ENCODE data around the gene FASTKD3. TPM values are rescaled to one million over a fixed set of nuclear protein-coding genes. Genes with fewer than 3 reads are reported as not detected.

FASTKD3 gene
- total RNA-seq, 2 experiments from 2014 or later = 12.9 to 15.1 TPM

GRCh38 chr5:7852988-7853387 is 15.8 kb downstream of the FASTKD3 start:
- H3K4me1 ChIP-seq (ENCODE audit: insufficient read depth, low read length, poor library complexity, severe bottlenecking) = no peaks in the 10 kb centered on the region
- ChIA-PET POLR2A (no interaction called here), CTCF (ENCODE audit: unreplicated experiment) (no interaction called here)
- no peak for DNase-seq (ENCODE audit: low spot score)
- no peaks in the 10 kb centered on the region for H4K20me1 ChIP-seq (ENCODE audit: insufficient read depth, low read length)
- no peak for TF ChIP-seq CTCF (conservative IDR thresholded peaks at IDR 0.05; ENCODE audit: low read length)
- TF ChIP-seq EZH2phosphoT487 (IDR thresholded peaks at IDR 0.05; ENCODE audit: borderline replicate concordance, low read depth, low read length) = no peak
- no peak overlapping the region for H2AFZ ChIP-seq (ENCODE audit: low read length)
- H3K4me3 ChIP-seq (ENCODE audit: low read depth, low read length, poor library complexity, severe bottlenecking) = no peak overlapping the region
- H3K36me3 ChIP-seq (ENCODE audit: insufficient read depth, low read length) = peaks cover 11% of the 10 kb centered on the region; the same call in 1 of the 2 replicates
- no peak overlapping the region for H3K27ac ChIP-seq (ENCODE audit: low read depth, low read length, poor library complexity, severe bottlenecking)
- H3K4me2 ChIP-seq (ENCODE audit: low read length) = no peak overlapping the region
- no peaks in the 10 kb centered on the region for H3K9me3 ChIP-seq (ENCODE audit: low read length)
- intact Hi-C loops (cut with micrococcal nuclease; ENCODE audit: unreplicated experiment) = no loop called here
- H3K79me2 ChIP-seq (ENCODE audit: insufficient read depth, low read depth, low read length) = no peaks in the 10 kb centered on the region
- no peaks in the 10 kb centered on the region for H3K9me2 ChIP-seq (ENCODE audit: insufficient read depth, low read length)
- no TSS peak for BruUV-seq (replicated peaks)

- Histone ChIP-seq H3K27ac (ENCODE audit: low read depth, low read length, poor library complexity, severe bottlenecking) (no peak overlapping the region), H3K9me3 (ENCODE audit: low read length) (no peaks in the 10 kb centered on the region), H3K36me3 (ENCODE audit: insufficient read depth, low read length) (peaks cover 6% of the 10 kb centered on the region; the same call in 1 of the 2 replicates), H3K4me2 (ENCODE audit: low read length) (no peak overlapping the region), H3K79me2 (ENCODE audit: insufficient read depth, low read depth, low read length) (no peaks in the 10 kb centered on the region), H3K4me1 (ENCODE audit: insufficient read depth, low read length, poor library complexity, severe bottlenecking) (no peaks in the 10 kb centered on the region), H3K9me2 (ENCODE audit: insufficient read depth, low read length) (no peaks in the 10 kb centered on the region), H4K20me1 (ENCODE audit: insufficient read depth, low read length) (no peaks in the 10 kb centered on the region), H3K4me3 (ENCODE audit: low read depth, low read length, poor library complexity, severe bottlenecking) (no peak overlapping the region), H2AFZ (ENCODE audit: low read length) (no peak overlapping the region)
- DNase-seq (ENCODE audit: low spot score) = no peak
- no TSS peak for BruUV-seq (replicated peaks)
- TF ChIP-seq EZH2phosphoT487 (IDR thresholded peaks at IDR 0.05; ENCODE audit: borderline replicate concordance, low read depth, low read length) (no peak), CTCF (conservative IDR thresholded peaks at IDR 0.05; ENCODE audit: low read length) (no peak)
- intact Hi-C loops (cut with micrococcal nuclease; ENCODE audit: unreplicated experiment) = no loop called here
- ChIA-PET CTCF (ENCODE audit: unreplicated experiment) (no interaction called here), POLR2A (no interaction called here)
Observed at GRCh38 chr5:7852542-7852941, 16.3 kb downstream of the FASTKD3 start.

DNA sequence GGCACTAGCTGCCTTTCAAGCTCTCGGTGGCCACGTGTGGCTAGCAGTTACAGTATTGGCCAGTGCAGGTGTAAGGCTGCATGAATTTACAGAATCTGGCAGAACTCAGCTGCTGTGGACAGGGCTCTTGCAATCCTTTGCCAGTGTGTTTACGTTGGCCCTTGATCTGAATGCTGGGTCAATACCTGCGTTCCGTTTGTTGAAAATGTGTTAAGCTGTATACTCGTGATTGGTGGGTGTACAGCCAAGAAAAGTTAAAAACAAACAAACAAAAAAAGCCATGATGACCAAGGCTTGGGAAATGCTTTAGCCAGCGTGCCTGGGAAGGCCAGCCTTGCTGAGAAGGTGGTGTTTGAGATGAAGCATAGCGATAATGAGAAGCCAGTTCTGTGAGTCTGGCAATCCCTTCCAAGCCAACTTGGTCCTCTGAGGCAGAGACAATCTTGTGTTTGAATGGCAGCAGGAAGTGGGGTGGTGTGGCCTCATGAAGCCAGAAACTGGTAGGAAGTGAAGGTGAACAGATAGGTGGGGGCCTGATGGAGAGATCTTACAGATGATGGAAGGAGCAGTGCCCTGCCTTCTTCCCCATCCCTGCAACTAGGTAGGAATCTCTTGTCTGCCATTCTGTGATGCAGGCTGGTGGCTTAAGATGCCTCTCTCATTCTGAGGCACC is 17.1 kb downstream of the FASTKD3 start:
- H3K9me3 ChIP-seq (ENCODE audit: low read length) = no peaks in the 10 kb centered on the region
- H3K36me3 ChIP-seq (ENCODE audit: insufficient read depth, low read length) = peaks cover under 1% of the 10 kb centered on the region; the same call in 1 of the 2 replicates
- H4K20me1 ChIP-seq (ENCODE audit: insufficient read depth, low read length) = no peaks in the 10 kb centered on the region
- H3K9me2 ChIP-seq (ENCODE audit: insufficient read depth, low read length) = no peaks in the 10 kb centered on the region
- intact Hi-C loops (cut with micrococcal nuclease; ENCODE audit: unreplicated experiment) = no loop called here
- ChIA-PET CTCF (ENCODE audit: unreplicated experiment) (no interaction called here), POLR2A (no interaction called here)
- H3K27ac ChIP-seq (ENCODE audit: low read depth, low read length, poor library complexity, severe bottlenecking) = no peak overlapping the region
- H3K79me2 ChIP-seq (ENCODE audit: insufficient read depth, low read depth, low read length) = no peaks in the 10 kb centered on the region
- no peak overlapping the region for H3K4me2 ChIP-seq (ENCODE audit: low read length)
- no peak for DNase-seq (ENCODE audit: low spot score)
- no TSS peak for BruUV-seq (replicated peaks)
- no peak overlapping the region for H3K4me3 ChIP-seq (ENCODE audit: low read depth, low read length, poor library complexity, severe bottlenecking)
- TF ChIP-seq EZH2phosphoT487 (IDR thresholded peaks at IDR 0.05; ENCODE audit: borderline replicate concordance, low read depth, low read length) (no peak), CTCF (conservative IDR thresholded peaks at IDR 0.05; ENCODE audit: low read length) (no peak)
- no peak overlapping the region for H2AFZ ChIP-seq (ENCODE audit: low read length)
- H3K4me1 ChIP-seq (ENCODE audit: insufficient read depth, low read length, poor library complexity, severe bottlenecking) = no peaks in the 10 kb centered on the region

Measured in OCI-LY7 (cell line).